ENCODE measurements around the gene EPHA7. TPM values are rescaled to one million over a fixed set of nuclear protein-coding genes. Genes with fewer than 3 reads are reported as not detected.

The EPHA7 gene
- total and polyA plus RNA-seq, 2 of the 13 experiments (the other 11 are each of a cell fraction or from before 2014, with no cell fraction given), result not detected

DNA sequence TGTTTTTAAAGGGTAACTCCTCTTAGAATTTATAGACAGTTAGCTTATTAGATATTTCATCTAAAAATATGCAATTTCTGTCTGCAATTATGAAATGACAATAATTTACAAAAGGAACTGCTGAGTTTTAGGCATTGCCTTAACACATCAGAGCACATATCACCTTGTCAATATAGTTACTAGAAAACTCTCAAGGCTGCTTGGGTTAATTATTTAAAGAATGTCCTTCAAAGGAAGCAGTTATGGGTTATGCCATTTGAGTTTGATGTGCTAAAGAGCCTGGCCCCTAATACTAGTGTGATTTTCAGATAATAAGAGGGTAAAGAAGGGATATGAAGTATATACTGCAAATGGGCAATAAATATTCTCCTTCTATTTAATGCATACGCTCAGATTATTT is 192.5 kb downstream of the EPHA7 start (continued):
- TF ChIP-seq, protein P1, sequence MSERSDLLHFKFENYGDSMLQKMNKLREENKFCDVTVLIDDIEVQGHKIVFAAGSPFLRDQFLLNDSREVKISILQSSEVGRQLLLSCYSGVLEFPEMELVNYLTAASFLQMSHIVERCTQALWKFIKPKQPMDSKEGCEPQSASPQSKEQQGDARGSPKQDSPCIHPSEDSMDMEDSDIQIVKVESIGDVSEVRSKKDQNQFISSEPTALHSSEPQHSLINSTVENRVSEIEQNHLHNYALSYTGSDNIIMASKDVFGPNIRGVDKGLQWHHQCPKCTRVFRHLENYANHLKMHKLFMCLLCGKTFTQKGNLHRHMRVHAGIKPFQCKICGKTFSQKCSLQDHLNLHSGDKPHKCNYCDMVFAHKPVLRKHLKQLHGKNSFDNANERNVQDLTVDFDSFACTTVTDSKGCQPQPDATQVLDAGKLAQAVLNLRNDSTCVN (CRISPR knock-in tag; IDR thresholded peaks at IDR 0.05; ENCODE audit: borderline replicate concordance), result no peak

DNA sequence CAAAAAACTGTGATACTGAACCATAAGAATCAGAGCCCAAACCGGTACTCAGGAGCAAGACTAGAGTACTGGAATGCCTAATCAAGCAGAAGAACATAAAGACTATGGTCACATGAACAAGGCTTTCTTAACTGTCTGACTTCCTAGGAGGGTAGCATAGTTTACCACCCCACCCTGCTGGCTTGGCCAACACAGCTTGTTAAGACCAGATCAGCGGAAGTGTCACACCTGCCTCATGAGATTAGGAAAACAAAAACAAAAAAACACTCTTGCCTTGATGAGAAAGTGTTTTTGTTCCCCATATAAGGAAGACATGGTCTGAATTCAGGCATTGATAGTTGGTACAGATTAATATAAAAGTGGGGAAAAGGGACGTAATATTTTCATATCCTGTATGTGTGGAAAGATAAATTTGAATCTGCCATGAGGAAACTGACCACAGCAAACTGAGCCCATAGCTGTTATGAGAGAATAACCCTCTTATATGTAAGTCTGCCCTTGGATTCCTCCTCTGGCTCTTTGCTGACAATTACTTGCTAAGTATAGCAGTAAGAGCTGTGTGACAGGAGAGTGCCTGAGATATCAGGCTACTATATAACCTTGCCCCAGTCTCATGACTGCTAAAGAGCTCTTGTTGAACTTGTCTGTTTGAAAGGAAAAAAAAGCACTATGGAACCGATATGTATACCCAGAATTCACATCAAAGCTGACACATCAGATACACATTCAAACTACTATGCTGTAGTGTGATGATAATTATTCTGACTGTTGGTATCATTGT is 197.1 kb downstream of the EPHA7 start:
- H3K27me3 ChIP-seq (ENCODE audit: control insufficient read depth in 1 of 2, insufficient read depth in 2 of 2, low read length in 2 of 2), result no peaks in the 10 kb centered on the region
- in situ Hi-C loops (cut with HindIII; ENCODE audit: extremely low pct_ligation_motif_present, low pct_unique_long_range_greater_than_20kb) (no loop called here), intact Hi-C loops (cut with micrococcal nuclease; ENCODE audit: unreplicated experiment) (no loop called here)
- H3K9me3 ChIP-seq (ENCODE audit: low read length), result no peaks in the 10 kb centered on the region
- no peak overlapping the region for H3K4me2 ChIP-seq (ENCODE audit: low read depth, low read length)
- no peak overlapping the region for H3K9ac ChIP-seq (ENCODE audit: insufficient read depth, low read depth, low read length)
- no peak overlapping the region for H2AFZ ChIP-seq (ENCODE audit: low read length)
- H3K27ac ChIP-seq (ENCODE audit: extremely low read length, insufficient read depth, low read length), result no peak overlapping the region
- no peak overlapping the region for H3K4me3 ChIP-seq (replicated peaks in 1 of 3; ENCODE audit: insufficient read depth in 1 of 3, low read depth in 2 of 3, low read length in 3 of 3)
- H3K36me3 ChIP-seq (replicated peaks in 1 of 2; ENCODE audit: control insufficient read depth in 1 of 2, insufficient read depth in 2 of 2, low read length in 2 of 2), result no peaks in the 10 kb centered on the region
- no TSS peak for BruUV-seq (replicated peaks)
- no peaks in the 10 kb centered on the region for H3K4me1 ChIP-seq (ENCODE audit: insufficient read depth, low read length)
- FAIRE-seq, result no peak
- ATAC-seq, result no peak
- no peaks in the 10 kb centered on the region for H3K79me2 ChIP-seq (ENCODE audit: insufficient read depth, low read length)
- ChIA-PET CTCF (ENCODE audit: low intra/inter-chr PET ratio, low total read pairs) (no interaction called here), POLR2A (no interaction called here)
- no peaks in the 10 kb centered on the region for H4K20me1 ChIP-seq (ENCODE audit: insufficient read depth, low read length)
- DNase-seq (ENCODE audit: low spot score), result no peak
- 3% methylated on average over 4 of the region's 4 CpGs for WGBS (ENCODE audit: low lambda C conversion rate)
- TF ChIP-seq, protein P2, sequence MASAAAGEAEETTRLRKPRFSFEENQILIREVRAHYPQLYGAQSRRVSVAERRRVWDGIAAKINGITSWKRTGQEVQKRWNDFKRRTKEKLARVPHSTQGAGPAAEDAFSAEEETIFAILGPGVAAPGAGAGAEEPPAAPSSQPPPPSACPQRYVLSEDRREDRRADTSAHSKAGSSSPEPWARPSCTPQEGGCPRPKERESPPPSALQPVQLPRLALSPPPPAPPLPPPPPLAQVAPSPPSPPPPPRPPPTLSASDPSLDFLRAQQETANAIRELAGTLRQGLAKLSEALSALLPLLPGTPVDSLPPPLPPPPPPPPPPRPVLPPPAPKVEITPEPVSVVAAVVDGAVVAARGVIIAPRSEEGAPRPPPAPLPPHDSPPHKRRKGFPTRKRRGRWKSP (CRISPR knock-in tag; IDR thresholded peaks at IDR 0.05), result no peak
- TF ChIP-seq TCF12 (IDR thresholded peaks at IDR 0.05) (no peak), TCF12 (CRISPR knock-in tag; IDR thresholded peaks at IDR 0.05) (no peak), NPAS2 (CRISPR knock-in tag; IDR thresholded peaks at IDR 0.05; ENCODE audit: borderline replicate concordance) (no peak), ZNF552 (CRISPR knock-in tag; IDR thresholded peaks at IDR 0.05; ENCODE audit: borderline replicate concordance) (no peak), DPF2 (CRISPR knock-in tag; IDR thresholded peaks at IDR 0.05; ENCODE audit: borderline replicate concordance, low read depth) (no peak), KLF11 (CRISPR knock-in tag; IDR thresholded peaks at IDR 0.05) (no peak), ARID2 (CRISPR knock-in tag; IDR thresholded peaks at IDR 0.05; ENCODE audit: borderline replicate concordance) (no peak), GATA4 (IDR thresholded peaks at IDR 0.05; ENCODE audit: borderline replicate concordance, low read depth) (no peak), YEATS4 (CRISPR knock-in tag; IDR thresholded peaks at IDR 0.05; ENCODE audit: borderline replicate concordance) (no peak), PTBP1 (IDR thresholded peaks at IDR 0.05; ENCODE audit: low read depth, low read length, poor library complexity, severe bottlenecking) (no peak), ZNF570 (CRISPR knock-in tag; IDR thresholded peaks at IDR 0.05; ENCODE audit: borderline replicate concordance) (no peak), ZNF674 (CRISPR knock-in tag; IDR thresholded peaks at IDR 0.05; ENCODE audit: low read depth) (no peak)
- TF ChIP-seq, protein P3, sequence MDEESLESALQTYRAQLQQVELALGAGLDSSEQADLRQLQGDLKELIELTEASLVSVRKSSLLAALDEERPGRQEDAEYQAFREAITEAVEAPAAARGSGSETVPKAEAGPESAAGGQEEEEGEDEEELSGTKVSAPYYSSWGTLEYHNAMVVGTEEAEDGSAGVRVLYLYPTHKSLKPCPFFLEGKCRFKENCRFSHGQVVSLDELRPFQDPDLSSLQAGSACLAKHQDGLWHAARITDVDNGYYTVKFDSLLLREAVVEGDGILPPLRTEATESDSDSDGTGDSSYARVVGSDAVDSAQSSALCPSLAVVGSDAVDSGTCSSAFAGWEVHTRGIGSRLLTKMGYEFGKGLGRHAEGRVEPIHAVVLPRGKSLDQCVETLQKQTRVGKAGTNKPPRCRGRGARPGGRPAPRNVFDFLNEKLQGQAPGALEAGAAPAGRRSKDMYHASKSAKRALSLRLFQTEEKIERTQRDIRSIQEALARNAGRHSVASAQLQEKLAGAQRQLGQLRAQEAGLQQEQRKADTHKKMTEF (CRISPR knock-in tag; IDR thresholded peaks at IDR 0.05), result no peak
- TF ChIP-seq, protein P4, sequence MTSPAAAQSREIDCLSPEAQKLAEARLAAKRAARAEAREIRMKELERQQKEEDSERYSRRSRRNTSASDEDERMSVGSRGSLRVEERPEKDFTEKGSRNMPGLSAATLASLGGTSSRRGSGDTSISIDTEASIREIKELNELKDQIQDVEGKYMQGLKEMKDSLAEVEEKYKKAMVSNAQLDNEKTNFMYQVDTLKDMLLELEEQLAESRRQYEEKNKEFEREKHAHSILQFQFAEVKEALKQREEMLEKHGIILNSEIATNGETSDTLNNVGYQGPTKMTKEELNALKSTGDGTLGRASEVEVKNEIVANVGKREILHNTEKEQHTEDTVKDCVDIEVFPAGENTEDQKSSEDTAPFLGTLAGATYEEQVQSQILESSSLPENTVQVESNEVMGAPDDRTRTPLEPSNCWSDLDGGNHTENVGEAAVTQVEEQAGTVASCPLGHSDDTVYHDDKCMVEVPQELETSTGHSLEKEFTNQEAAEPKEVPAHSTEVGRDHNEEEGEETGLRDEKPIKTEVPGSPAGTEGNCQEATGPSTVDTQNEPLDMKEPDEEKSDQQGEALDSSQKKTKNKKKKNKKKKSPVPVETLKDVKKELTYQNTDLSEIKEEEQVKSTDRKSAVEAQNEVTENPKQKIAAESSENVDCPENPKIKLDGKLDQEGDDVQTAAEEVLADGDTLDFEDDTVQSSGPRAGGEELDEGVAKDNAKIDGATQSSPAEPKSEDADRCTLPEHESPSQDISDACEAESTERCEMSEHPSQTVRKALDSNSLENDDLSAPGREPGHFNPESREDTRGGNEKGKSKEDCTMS (CRISPR knock-in tag; conservative IDR thresholded peaks at IDR 0.05), result no peak
